ENCODE data around the gene RPP25L.

- TF ChIP-seq CTCF (IDR thresholded peaks at IDR 0.05), result no peak
- TF ChIP-seq POLR2A (IDR thresholded peaks at IDR 0.05), result no peak
These were observed 12.4 kb downstream of the RPP25L start for GRCh38 chr9:34599546-34599945.

Measured in esophagus squamous epithelium (tissue), 4 donors.